Rectal smooth muscle tissue (tissue), 1 donor: Measurements from ENCODE around the gene IPO7.
"Not testable (repeated sequence)": the region's sequence is repeated elsewhere in the genome, so short reads cannot be mapped to it uniquely, and the experiment has no call there.

Source experiments
- H3K27ac ChIP-seq: one replicate; pipeline ENCODE4 v1.7.0; 2013; ENCODE audit warnings: low read depth, low read length, inconsistent platforms
- H3K27me3 ChIP-seq: one replicate; pipeline ENCODE4 v1.7.0; 2013; ENCODE audit warnings: low read length; ENCODE audit not compliant: control insufficient read depth, insufficient read depth
- H3K36me3 ChIP-seq: one replicate; pipeline ENCODE4 v1.7.0; 2013; ENCODE audit warnings: low read length; ENCODE audit not compliant: control insufficient read depth, insufficient read depth
- H3K4me1 ChIP-seq: one replicate; pipeline ENCODE4 v1.7.0; 2013; ENCODE audit warnings: low read length; ENCODE audit not compliant: control insufficient read depth, insufficient read depth
- H3K4me3 ChIP-seq: one replicate; pipeline ENCODE4 v1.7.0; 2013; ENCODE audit warnings: low read length
- H3K9ac ChIP-seq: one replicate; pipeline ENCODE4 v1.7.0; 2013; ENCODE audit warnings: low read length

Gene IPO7

DNA sequence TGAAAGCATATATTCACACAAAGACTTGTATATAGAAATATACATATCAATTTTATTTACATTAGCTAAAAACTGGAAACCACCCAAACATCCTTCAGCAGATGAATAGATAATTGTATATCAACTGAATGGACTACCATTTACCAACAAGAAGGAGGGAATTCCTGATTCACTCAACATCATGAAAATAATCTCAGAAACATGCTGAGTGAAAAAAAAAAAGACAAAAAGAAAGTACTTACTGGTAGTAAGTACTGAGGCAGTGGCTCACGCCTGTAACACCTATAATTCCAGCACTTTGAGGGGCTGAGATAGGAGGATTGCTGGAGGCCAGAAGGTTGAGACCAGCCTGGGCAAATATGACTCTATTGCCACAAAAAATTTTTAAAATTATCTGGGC lies 7.4 kb upstream of the IPO7 start:
- no peaks in the 10 kb centered on the region for H3K27me3 ChIP-seq
- no peak overlapping the region for H3K4me3 ChIP-seq
- no peak overlapping the region for H3K27ac ChIP-seq
- H3K4me1 ChIP-seq: peaks cover 5% of the 10 kb centered on the region
- no peaks in the 10 kb centered on the region for H3K36me3 ChIP-seq
- no peak overlapping the region for H3K9ac ChIP-seq

DNA sequence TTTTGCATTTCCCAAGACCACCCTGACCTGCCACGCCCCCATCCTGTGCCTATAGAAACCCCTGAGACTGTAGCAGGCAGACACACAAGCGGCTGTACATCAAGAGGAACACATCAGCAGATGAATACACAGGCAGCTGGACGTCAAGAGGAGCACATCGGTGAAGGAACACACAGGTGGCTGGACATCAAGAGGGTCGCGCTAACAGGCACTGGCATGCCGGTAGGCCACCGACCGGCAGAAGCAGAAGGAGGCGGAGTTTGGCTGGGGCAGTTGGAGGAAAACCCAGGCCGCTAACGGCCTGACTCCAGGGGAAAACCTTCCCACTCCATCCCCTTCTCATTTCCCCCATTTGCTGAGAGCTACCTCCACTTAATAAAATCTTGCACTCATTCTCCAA lies 5.4 kb upstream of the IPO7 start:
- H3K36me3 ChIP-seq: no peaks in the 10 kb centered on the region
- H3K27ac ChIP-seq: no peak overlapping the region
- H3K9ac ChIP-seq: no peak overlapping the region
- no peak overlapping the region for H3K4me3 ChIP-seq
- no peaks in the 10 kb centered on the region for H3K27me3 ChIP-seq
- peaks cover 5% of the 10 kb centered on the region for H3K4me1 ChIP-seq

DNA sequence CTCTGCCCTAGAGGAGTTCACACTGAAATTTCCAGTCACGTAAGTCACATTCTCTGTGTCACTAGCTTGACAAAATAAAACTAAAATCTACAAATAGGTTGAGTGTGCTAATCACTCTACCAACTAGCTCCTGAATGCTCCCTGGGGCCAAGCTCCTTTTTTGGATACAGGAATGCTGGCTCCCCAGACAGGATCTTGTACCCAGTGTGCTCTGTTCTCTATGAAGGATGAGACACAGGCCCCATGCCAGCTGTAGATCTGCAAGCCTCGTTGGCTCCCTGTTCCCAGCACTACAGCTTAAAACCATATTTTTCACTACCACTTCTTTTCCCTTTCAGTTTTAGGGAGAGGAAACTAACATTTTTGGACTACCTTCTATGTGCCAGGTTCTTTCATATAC lies 3.7 kb upstream of the IPO7 start:
- no peak overlapping the region for H3K9ac ChIP-seq
- no peaks in the 10 kb centered on the region for H3K36me3 ChIP-seq
- H3K27me3 ChIP-seq: no peaks in the 10 kb centered on the region
- H3K4me1 ChIP-seq: peaks cover 9% of the 10 kb centered on the region
- H3K27ac ChIP-seq: peak overlapping the region; percentile 63
- no peak overlapping the region for H3K4me3 ChIP-seq

DNA sequence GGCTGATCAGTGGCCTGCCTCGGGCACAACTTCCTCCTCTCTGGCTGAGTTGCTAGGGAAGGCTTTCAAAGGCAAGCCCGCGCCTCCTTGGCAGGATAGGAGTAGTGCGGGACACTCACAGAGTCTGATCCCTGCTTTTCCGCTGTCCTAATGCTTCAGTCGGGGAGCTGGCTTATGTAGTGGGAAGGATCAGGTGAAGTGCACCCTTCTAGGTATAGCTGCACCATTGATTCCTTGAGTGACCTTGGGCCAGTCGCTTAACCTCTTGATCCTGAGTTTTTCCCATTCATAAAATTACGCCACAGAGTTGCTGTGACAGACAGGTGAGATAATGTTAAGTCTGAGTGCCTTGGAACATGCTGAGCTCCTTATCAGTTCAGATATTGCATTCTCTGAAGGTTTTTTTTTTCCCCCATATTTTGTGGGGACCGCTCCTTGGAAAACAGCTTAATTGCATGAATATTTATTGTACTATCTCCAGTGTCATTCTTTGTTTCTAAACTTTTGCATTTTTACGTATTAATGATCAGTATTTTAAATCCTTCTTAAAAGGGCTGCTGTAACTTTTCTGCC lies 961 bp downstream of the IPO7 start:
- peak overlapping the region; percentile 92 for H3K27ac ChIP-seq
- no peaks in the 10 kb centered on the region for H3K27me3 ChIP-seq
- peaks cover 11% of the 10 kb centered on the region for H3K4me1 ChIP-seq
- H3K9ac ChIP-seq: peak overlapping the region; percentile 28
- peak overlapping the region; percentile 98 for H3K4me3 ChIP-seq
- H3K36me3 ChIP-seq: no peaks in the 10 kb centered on the region

DNA sequence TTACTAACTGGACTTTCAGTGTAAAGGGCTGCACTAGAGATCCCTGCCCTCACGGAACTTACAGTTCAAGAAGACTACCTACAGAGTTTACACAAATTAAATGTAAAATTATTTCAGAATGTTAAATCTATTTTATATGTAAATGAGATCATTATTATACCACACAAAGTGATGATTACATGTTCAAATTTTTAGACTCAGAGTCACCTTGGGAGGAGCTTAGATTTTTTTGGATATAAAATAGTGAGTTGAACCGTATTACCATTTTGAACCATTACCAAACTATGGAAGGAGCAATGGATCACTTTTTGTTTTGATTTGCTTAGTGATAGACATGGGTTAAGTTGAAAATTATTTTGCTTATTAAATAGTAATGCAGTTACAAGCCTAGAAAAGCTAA lies 1.6 kb downstream of the IPO7 start:
- H3K36me3 ChIP-seq: no peaks in the 10 kb centered on the region
- H3K4me1 ChIP-seq: peaks cover 6% of the 10 kb centered on the region
- no peak overlapping the region for H3K27ac ChIP-seq
- peak overlapping the region; percentile 98 for H3K4me3 ChIP-seq
- no peak overlapping the region for H3K9ac ChIP-seq
- no peaks in the 10 kb centered on the region for H3K27me3 ChIP-seq

DNA sequence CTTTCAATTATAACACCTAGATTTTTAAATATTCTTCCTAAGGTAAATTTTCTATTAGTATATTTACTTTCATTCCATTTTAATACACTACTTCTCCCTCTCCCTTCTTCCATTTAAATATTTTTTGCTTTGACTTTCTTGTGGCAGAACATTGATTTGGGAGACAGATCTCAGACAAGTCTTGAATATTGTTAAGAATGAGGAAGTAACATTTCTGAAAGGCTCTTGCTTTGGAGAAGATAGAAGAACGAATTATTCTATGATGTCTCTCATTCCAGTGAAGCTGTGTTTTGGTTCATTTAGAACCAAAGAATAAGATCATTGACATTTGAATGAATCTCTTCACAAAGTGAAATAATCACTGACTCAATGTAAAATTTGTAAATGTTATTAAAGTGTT lies 2.4 kb downstream of the IPO7 start:
- no peaks in the 10 kb centered on the region for H3K36me3 ChIP-seq
- no peak overlapping the region for H3K27ac ChIP-seq
- no peak overlapping the region for H3K9ac ChIP-seq
- H3K4me1 ChIP-seq: peaks cover 6% of the 10 kb centered on the region
- H3K4me3 ChIP-seq: no peak overlapping the region
- no peaks in the 10 kb centered on the region for H3K27me3 ChIP-seq

DNA sequence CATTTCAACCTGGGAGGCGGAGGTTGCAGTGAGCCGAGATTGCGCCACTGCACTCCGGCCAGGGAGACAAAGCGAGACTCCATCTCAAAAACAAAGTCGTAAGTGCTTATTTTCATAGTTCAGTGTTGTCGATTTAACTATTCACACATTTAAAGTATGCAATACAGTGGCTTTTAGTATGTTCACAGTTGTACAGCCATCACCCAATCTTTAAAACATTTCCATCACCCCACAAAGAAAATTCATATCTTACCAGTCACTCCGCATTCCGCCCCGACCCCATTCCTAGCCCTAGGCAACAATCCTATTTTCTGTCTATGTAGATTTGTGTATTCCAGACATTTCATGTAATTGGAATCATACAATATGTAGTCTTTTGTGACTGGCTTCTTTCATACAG lies 11.9 kb downstream of the IPO7 start:
- H3K4me1 ChIP-seq: peaks cover 4% of the 10 kb centered on the region
- no peak overlapping the region for H3K27ac ChIP-seq
- no peak overlapping the region for H3K9ac ChIP-seq
- H3K27me3 ChIP-seq: no peaks in the 10 kb centered on the region
- H3K4me3 ChIP-seq: no peak overlapping the region
- no peaks in the 10 kb centered on the region for H3K36me3 ChIP-seq

DNA sequence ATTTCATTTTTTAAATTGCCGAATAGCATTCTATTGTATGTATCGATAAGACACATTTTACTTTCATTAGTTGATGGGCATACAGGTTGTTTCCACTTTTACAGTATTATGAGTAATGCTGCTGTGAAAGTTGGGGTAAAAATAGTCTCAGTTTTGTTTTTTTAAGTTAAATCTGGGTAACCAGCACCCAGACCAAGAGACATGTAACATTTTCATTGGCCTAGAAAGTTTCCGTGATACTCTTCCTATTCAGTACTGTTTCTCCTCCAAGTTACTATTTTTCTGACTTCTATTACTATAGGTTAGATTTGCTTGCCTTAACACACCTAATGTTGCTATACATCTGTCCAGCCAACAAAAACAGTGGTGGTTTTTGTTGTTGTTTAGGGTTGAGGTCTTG lies 12.3 kb downstream of the IPO7 start:
- Histone ChIP-seq H3K4me1 (peaks cover 4% of the 10 kb centered on the region), H3K9ac (no peak overlapping the region), H3K4me3 (no peak overlapping the region), H3K36me3 (no peaks in the 10 kb centered on the region), H3K27me3 (no peaks in the 10 kb centered on the region), H3K27ac (no peak overlapping the region)

DNA sequence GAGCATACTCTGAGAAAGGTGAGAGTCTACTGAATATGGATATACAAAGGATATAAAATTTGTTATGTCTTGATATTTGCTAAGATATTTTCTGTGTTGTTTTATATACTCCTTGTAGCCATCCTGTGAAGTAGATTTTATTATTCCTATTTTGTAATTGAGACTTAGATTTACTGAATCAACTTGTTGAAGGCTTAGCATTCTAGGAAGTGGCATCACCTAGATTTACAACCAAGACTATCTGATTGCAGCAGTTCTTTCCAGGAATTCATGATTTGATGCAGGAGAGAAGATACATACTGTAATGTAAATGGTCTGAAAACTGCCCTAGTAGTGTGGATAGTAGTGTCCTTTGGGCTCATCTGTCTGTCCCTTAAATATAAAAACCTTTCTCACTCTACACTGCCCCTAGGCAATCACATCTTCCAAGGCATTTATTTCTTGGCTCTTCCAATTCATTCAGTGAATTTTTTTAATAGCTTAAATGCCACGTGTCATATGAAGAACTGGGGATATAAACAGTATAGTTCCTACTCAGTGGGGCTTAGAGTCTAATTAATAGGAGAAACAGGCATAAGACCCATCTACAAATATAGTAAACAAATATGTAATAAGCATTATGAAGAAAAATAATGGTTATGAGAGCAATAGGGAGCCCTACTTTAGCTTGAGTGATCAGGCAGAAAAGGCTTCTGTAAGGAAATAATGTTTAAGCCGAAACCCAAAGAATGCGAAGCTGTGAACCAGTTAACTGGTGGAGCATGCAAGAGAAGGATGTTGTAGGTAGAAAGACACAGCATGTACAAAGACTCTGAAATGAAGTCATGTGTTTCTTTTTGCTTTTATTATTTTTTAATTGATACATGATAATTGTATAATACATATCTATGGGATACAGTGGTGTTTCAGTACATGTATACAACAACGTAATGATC lies 13.6 kb downstream of the IPO7 start:
- Histone ChIP-seq H3K36me3 (no peaks in the 10 kb centered on the region), H3K27me3 (no peaks in the 10 kb centered on the region), H3K9ac (no peak overlapping the region), H3K4me1 (peaks cover 4% of the 10 kb centered on the region), H3K4me3 (no peak overlapping the region), H3K27ac (no peak overlapping the region)

DNA sequence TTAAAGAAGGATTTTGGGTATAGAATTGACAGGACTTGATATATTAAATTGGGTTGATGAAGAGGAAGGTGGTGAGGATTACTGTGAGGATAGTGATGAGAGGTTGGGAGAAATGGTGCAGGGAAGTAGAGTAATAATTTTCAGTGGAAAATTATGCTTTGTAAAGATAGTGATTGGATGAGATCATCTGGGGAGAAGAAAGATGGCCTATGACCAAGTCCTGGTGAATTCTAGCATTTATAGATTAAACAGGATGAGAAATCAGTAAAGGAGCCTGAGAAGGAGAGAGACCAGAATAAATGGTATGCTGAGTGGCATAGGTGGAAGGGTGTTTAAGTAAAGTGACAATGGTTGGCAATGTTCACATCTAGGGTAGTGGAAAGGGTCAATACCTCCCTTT lies 15.0 kb downstream of the IPO7 start:
- H3K27me3 ChIP-seq: no peaks in the 10 kb centered on the region
- H3K4me3 ChIP-seq: no peak overlapping the region
- peaks cover 4% of the 10 kb centered on the region for H3K4me1 ChIP-seq
- H3K27ac ChIP-seq: no peak overlapping the region
- no peak overlapping the region for H3K9ac ChIP-seq
- H3K36me3 ChIP-seq: no peaks in the 10 kb centered on the region

DNA sequence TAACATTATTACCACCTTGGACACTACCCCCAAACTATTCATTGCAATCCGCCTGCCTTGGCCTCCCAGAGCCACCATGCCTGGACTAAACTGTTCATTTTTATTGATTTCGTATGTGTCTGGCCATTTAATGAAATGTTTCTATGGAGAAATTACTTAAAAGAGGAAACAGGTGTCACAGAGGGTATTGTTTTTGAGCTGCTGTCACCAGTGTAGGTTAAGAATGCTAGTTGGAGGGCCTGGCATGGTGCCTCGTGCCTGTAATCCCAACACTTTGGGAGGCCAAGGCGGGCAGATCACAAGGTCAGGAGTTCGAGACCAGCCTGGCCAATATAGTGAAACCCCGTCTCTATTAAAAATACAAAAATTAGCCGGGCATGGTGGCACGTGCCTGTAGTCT lies 17.4 kb downstream of the IPO7 start:
- H3K9ac ChIP-seq, H3K36me3 ChIP-seq, H3K4me1 ChIP-seq, H3K4me3 ChIP-seq, H3K27me3 ChIP-seq, H3K27ac ChIP-seq: not testable (repeated sequence)

DNA sequence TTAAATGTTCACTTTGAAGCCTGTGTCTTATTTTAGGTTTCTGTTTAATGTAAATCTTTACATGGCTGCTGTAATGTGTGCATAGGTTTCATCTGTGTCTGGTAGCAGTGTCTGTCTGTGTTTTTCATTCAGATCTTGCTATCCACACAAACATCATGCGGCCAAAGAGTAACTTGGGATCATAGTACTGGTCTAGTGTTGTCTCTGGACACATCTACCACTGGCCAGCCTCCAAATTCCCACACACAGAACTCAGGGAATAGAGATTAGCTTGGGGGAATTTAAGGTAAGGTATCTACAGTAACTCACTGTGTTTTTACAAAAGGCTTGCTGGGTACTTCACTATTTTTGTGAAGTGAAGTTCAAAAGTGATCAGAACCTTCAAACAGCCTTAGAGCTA lies 44.3 kb downstream of the IPO7 start:
- Histone ChIP-seq H3K27me3 (no peaks in the 10 kb centered on the region), H3K27ac (no peak overlapping the region), H3K9ac (no peak overlapping the region), H3K4me3 (no peak overlapping the region), H3K36me3 (peaks cover 21% of the 10 kb centered on the region), H3K4me1 (no peaks in the 10 kb centered on the region)

DNA sequence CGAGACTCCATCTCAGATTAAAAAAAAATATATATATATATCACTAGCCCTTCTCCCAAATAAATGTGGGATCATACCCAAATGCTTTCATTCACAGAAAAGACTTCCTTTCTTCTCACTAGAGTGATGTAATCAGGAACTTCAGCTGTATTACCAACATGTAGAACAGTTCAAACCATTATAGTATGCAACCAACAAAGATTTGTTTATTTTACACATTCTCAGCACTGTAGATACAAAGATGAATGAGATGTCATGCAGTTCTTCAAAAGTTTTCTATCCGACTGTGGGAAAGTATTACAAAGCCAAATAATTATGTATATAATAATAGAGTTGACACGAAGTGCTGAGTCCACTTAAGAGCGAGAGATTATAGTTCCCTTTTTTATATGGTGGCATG lies 54.2 kb downstream of the IPO7 start:
- H3K36me3 ChIP-seq: peaks cover 19% of the 10 kb centered on the region
- H3K27me3 ChIP-seq: no peaks in the 10 kb centered on the region
- H3K9ac ChIP-seq: no peak overlapping the region
- no peak overlapping the region for H3K27ac ChIP-seq
- no peaks in the 10 kb centered on the region for H3K4me1 ChIP-seq
- H3K4me3 ChIP-seq: no peak overlapping the region
